ENCODE results near the gene RTN4.
A peak's percentile ranks its signal among the peaks of the same experiment; 100 is the strongest.
"Not testable (repeated sequence)": the region's sequence is repeated elsewhere in the genome, so short reads cannot be mapped to it uniquely, and the experiment has no call there.

RTN4 gene

GRCh38 chr2:55076019-55076418 lies 25.8 kb upstream of the RTN4 start:
- DNase-seq (ENCODE audit: low read depth in 4 of 4, low spot score in 1 of 4): not testable (repeated sequence)

GRCh38 chr2:55073000-55073983 lies 23.0 kb upstream of the RTN4 start:
- DNase-seq (ENCODE audit: low read depth in 4 of 4, low spot score in 1 of 4): no peak

- no peak for DNase-seq (ENCODE audit: low read depth in 4 of 4, low spot score in 1 of 4)
Observed at GRCh38 chr2:55063713-55064323, 13.6 kb upstream of the RTN4 start.

GRCh38 chr2:55063226-55063625 lies 13.0 kb upstream of the RTN4 start:
- no peak for DNase-seq (ENCODE audit: low read depth in 4 of 4, low spot score in 1 of 4)

- no peak for DNase-seq (ENCODE audit: low read depth in 4 of 4, low spot score in 1 of 4)
Observed at GRCh38 chr2:55062754-55063153, 12.5 kb upstream of the RTN4 start.

- no peak for DNase-seq (ENCODE audit: low read depth in 4 of 4, low spot score in 1 of 4)
Observed at GRCh38 chr2:55061523-55062344, 11.5 kb upstream of the RTN4 start.

- no peak for DNase-seq (ENCODE audit: low read depth in 4 of 4, low spot score in 1 of 4)
Observed at GRCh38 chr2:55059793-55060192, 9.5 kb upstream of the RTN4 start.

GRCh38 chr2:55057474-55057873 lies 7.2 kb upstream of the RTN4 start:
- DNase-seq (ENCODE audit: low read depth in 4 of 4, low spot score in 1 of 4): no peak

GRCh38 chr2:55056024-55056521 lies 5.8 kb upstream of the RTN4 start:
- no peak for DNase-seq (ENCODE audit: low read depth in 4 of 4, low spot score in 1 of 4)

- DNase-seq (ENCODE audit: low read depth in 4 of 4, low spot score in 1 of 4): no peak
Observed at GRCh38 chr2:55054106-55054875, 4.0 kb upstream of the RTN4 start.

- DNase-seq (ENCODE audit: low read depth in 4 of 4, low spot score in 1 of 4): not testable (repeated sequence)
Observed at GRCh38 chr2:55053225-55053624, 3.0 kb upstream of the RTN4 start.

- no peak for DNase-seq (ENCODE audit: low read depth in 4 of 4, low spot score in 1 of 4)
Observed at GRCh38 chr2:55052129-55053061, 2.1 kb upstream of the RTN4 start.

GRCh38 chr2:55051026-55051866 lies 995 bp upstream of the RTN4 start:
- DNase-seq (ENCODE audit: low read depth in 4 of 4, low spot score in 1 of 4): peak in 3 of 4 experiments; percentile 8 to 12 (median 12)

GRCh38 chr2:55049821-55050099 lies 491 bp downstream of the RTN4 start:
- DNase-seq (ENCODE audit: low read depth in 4 of 4, low spot score in 1 of 4): no peak

GRCh38 chr2:55049043-55049820 lies 1.0 kb downstream of the RTN4 start:
- DNase-seq (ENCODE audit: low read depth in 4 of 4, low spot score in 1 of 4): peak in 3 of 4 experiments; percentile 12 to 62 (median 43)

GRCh38 chr2:55048508-55049042 lies 1.7 kb downstream of the RTN4 start:
- DNase-seq (ENCODE audit: low read depth in 4 of 4, low spot score in 1 of 4): no peak

GRCh38 chr2:55047677-55048299 lies 2.5 kb downstream of the RTN4 start:
- no peak for DNase-seq (ENCODE audit: low read depth in 4 of 4, low spot score in 1 of 4)

Data from stimulated activated CD4-positive, alpha-beta T cell treated with anti-CD3 and anti-CD28 coated beads, Interleukin-1b, Interleukin-23, amount 100 ng/mL, for 24 hours (primary cell).